Measurements from ENCODE around the gene RAB5IF. TPM values are rescaled to one million over a fixed set of nuclear protein-coding genes. Genes with fewer than 3 reads are reported as not detected.
A peak's percentile ranks its signal among the peaks of the same experiment; 100 is the strongest.

RAB5IF gene
- total and polyA plus RNA-seq, 9 of the 15 experiments (the other 6 are each of a cell fraction or from before 2014, with no cell fraction given), result 26.5 to 198 (median 134) TPM

DNA sequence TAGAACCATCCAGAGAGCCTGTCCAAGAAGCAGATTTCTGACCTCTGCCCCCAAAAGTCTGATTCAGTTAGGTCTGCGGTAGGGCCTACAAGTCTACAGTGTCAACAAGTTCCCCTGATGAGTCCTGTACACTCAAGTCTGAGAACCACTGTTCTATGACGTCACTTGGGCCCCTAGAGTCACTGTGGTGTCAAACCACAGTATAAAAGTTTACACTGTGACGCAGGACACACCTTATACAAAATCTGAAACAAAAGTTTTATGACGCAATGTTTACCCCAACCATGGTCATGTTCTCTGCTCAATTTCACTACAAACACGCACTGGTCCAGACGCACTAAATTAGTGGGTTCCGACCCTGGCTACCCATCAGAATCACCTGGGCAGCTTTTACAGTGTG lies 22.5 kb downstream of the RAB5IF start:
- Histone ChIP-seq H3K9me1 (ENCODE audit: control insufficient read depth, insufficient read depth, low read length) (no peaks in the 10 kb centered on the region), H3K9ac (ENCODE audit: insufficient read depth in 1 of 2, low read depth in 2 of 2, low read length in 2 of 2) (no peak overlapping the region), H3K36me3 (ENCODE audit: control insufficient read depth, insufficient read depth, low read length) (no peaks in the 10 kb centered on the region), H3K4me3 (no peak overlapping the region), H3K4me1 (replicated peaks in 1 of 2; ENCODE audit: control insufficient read depth in 2 of 2, insufficient read depth in 2 of 2, low read length in 2 of 2) (peaks cover 3 to 4% of the 10 kb centered on the region in 2 experiments; a peak in 2 of 5 replicates), H3K9me3 (replicated peaks; ENCODE audit: control insufficient read depth, insufficient read depth, low read depth, low read length) (no peaks in the 10 kb centered on the region), H3K79me2 (ENCODE audit: control insufficient read depth, insufficient read depth, low read length) (no peaks in the 10 kb centered on the region), H3K4me2 (ENCODE audit: insufficient read depth, low read length) (no peak overlapping the region), H4K20me1 (replicated peaks; ENCODE audit: control insufficient read depth, insufficient read depth, low read length) (no peaks in the 10 kb centered on the region), H2AFZ (ENCODE audit: low read depth, low read length) (no peak overlapping the region), H3K27me3 (ENCODE audit: control insufficient read depth in 2 of 2, insufficient read depth in 2 of 2, low read length in 2 of 2) (no peaks in the 10 kb centered on the region; a peak in 1 of 5 replicates), H3K27ac (ENCODE audit: extremely low read depth, low read depth, low read length) (no peak overlapping the region)
- FAIRE-seq (no peak), DNase-seq (ENCODE audit: extremely low read depth in 1 of 4, low spot score in 3 of 4) (no peak), ATAC-seq (no peak)
- ChIA-PET CTCF (ENCODE audit: low intra/inter-chr PET ratio) (no interaction called here), POLR2A (interaction anchor here (2.2 kb wide), 1 partner anchor 14 kb away, joined by 12 read pairs; no protein-coding TSS in a partner anchor)
- 72% methylated on average over 7 of the region's 7 CpGs for WGBS (ENCODE audit: insufficient coverage, low coverage, missing lambda C conversion rate)
- intact Hi-C loops (cut with micrococcal nuclease) (no loop called here), in situ Hi-C loops (cut with MboI) (no loop called here)
- TF ChIP-seq, protein P1, sequence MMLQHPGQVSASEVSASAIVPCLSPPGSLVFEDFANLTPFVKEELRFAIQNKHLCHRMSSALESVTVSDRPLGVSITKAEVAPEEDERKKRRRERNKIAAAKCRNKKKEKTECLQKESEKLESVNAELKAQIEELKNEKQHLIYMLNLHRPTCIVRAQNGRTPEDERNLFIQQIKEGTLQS (IDR thresholded peaks at IDR 0.05), result peak; percentile 51
- TF ChIP-seq, protein P1 (CRISPR knock-in tag; conservative IDR thresholded peaks at IDR 0.05), result no peak
- peak; percentile 74 for TF ChIP-seq CEBPB (tag; IDR thresholded peaks at IDR 0.05)
- no peak for TF ChIP-seq ZNF143 (CRISPR knock-in tag; IDR thresholded peaks at IDR 0.05)
- TF ChIP-seq ATF7 (IDR thresholded peaks at IDR 0.05), result peak; percentile 25; the same call in 1 of the 2 replicates
- TF ChIP-seq CEBPG (CRISPR knock-in tag; IDR thresholded peaks at IDR 0.05), result no peak
- peak; percentile 50 to 75 for TF ChIP-seq CEBPG (tag; conservative IDR thresholded peaks at IDR 0.05 in 1 of 2, IDR thresholded peaks at IDR 0.05 in 1 of 2)
- TF ChIP-seq JUN (IDR thresholded peaks at IDR 0.05; ENCODE audit: borderline replicate concordance, low read depth, low read length), result no peak
- TF ChIP-seq JUN (CRISPR knock-in tag; IDR thresholded peaks at IDR 0.05; ENCODE audit: borderline replicate concordance), result no peak
- peak; percentile 24; the same call in 1 of the 2 replicates for TF ChIP-seq CREM (IDR thresholded peaks at IDR 0.05; ENCODE audit: low read depth)
- no peak for TF ChIP-seq ATF1 (CRISPR knock-in tag; IDR thresholded peaks at IDR 0.05)
- TF ChIP-seq ATF1 (tag; IDR thresholded peaks at IDR 0.05), result 0 out of 2 replicates have a peak, but pooled peaks have one; percentile 47
- no TSS peak for BruUV-seq (replicated peaks)

Data from K562 (cell line).